ENCODE results near the gene EP400. TPM values are rescaled to one million over a fixed set of nuclear protein-coding genes. Genes with fewer than 3 reads are reported as not detected.
A peak's percentile ranks its signal among the peaks of the same experiment; 100 is the strongest.

The EP400 gene
- total and polyA plus RNA-seq, 9 of the 15 experiments (the other 6 are each of a cell fraction or from before 2014, with no cell fraction given) = 4.5 to 58.0 (median 7.0) TPM

- TF ChIP-seq ZNF124 (CRISPR knock-in tag; IDR thresholded peaks at IDR 0.05) (no peak), ZBTB11 (CRISPR knock-in tag; IDR thresholded peaks at IDR 0.05) (0 out of 6 replicates have a peak, but pooled peaks of 1 of the 3 experiments have one; percentile 2), CTCFL (IDR thresholded peaks at IDR 0.05; ENCODE audit: borderline replicate concordance, insufficient read depth, low read depth, low read length, poor library complexity, severe bottlenecking) (no peak), ZNF23 (CRISPR knock-in tag; IDR thresholded peaks at IDR 0.05) (no peak), SNAPC5 (CRISPR knock-in tag; IDR thresholded peaks at IDR 0.05) (no peak), CUX1 (CRISPR knock-in tag; IDR thresholded peaks at IDR 0.05) (no peak), IFI16 (CRISPR knock-in tag; IDR thresholded peaks at IDR 0.05) (no peak), KDM4B (IDR thresholded peaks at IDR 0.05; ENCODE audit: borderline replicate concordance in 2 of 2, low read depth in 1 of 2) (no peak), PHF21A (IDR thresholded peaks at IDR 0.05; ENCODE audit: borderline replicate concordance, low read depth) (no peak), PBX2 (CRISPR knock-in tag; IDR thresholded peaks at IDR 0.05; ENCODE audit: low read depth) (no peak), PBX2 (tag; conservative IDR thresholded peaks at IDR 0.05; ENCODE audit: low read depth) (no peak), ZNF436 (CRISPR knock-in tag; IDR thresholded peaks at IDR 0.05) (no peak)
Measured at GRCh38 chr12:132084621-132085290, 135.0 kb downstream of the EP400 start (continued).
